GM12875 (cell line): ENCODE measurements around the gene AFAP1.

Experiments
- H3K4me3 ChIP-seq: one replicate; pipeline ENCODE4 v1.5.1; 2011; ENCODE audit warnings: low read depth, low read length, control low read depth
- CTCF ChIP-seq: IDR thresholded peaks from 2 replicates; pipeline ENCODE4 v1.5.1; 2011; ENCODE audit warnings: low read depth, mild to moderate bottlenecking, control low read depth, inconsistent platforms, low read length, moderate library complexity, borderline replicate concordance; ENCODE audit not compliant: insufficient read depth

Gene AFAP1

GRCh38 chr4:7878323-7878722 lies 61.3 kb downstream of the AFAP1 start:
- no peak for TF ChIP-seq CTCF

GRCh38 chr4:7877176-7877575 lies 62.5 kb downstream of the AFAP1 start:
- TF ChIP-seq CTCF = no peak
- H3K4me3 ChIP-seq = no peak overlapping the region

More at GRCh38 chr4:7878323-7878722, 61.3 kb downstream of the AFAP1 start:
- H3K4me3 ChIP-seq = no peak overlapping the region

- peak; percentile 10; the same call in 1 of the 2 replicates for TF ChIP-seq CTCF
- no peak overlapping the region for H3K4me3 ChIP-seq
Measured at GRCh38 chr4:7876201-7876875, 63.3 kb downstream of the AFAP1 start.

GRCh38 chr4:7874838-7875237 lies 64.8 kb downstream of the AFAP1 start:
- H3K4me3 ChIP-seq = no peak overlapping the region
- TF ChIP-seq CTCF = no peak

GRCh38 chr4:7873881-7874280 lies 65.8 kb downstream of the AFAP1 start:
- H3K4me3 ChIP-seq = no peak overlapping the region
- TF ChIP-seq CTCF = no peak

GRCh38 chr4:7872264-7872771 lies 67.3 kb downstream of the AFAP1 start:
- no peak overlapping the region for H3K4me3 ChIP-seq
- no peak for TF ChIP-seq CTCF

GRCh38 chr4:7871356-7871755 lies 68.3 kb downstream of the AFAP1 start:
- TF ChIP-seq CTCF = no peak
- no peak overlapping the region for H3K4me3 ChIP-seq
